Neutrophil (primary cell): Measurements from ENCODE around the gene SPN.
A peak's percentile ranks its signal among the peaks of the same experiment; 100 is the strongest.

ENCODE experiments used
- H3K27ac ChIP-seq: fragments of 200-600 bp; sonication (generic); 2 replicates; pipeline ENCODE4 v1.5.1; 2016; ENCODE audit warnings: mild to moderate bottlenecking, moderate library complexity
- H3K27me3 ChIP-seq: fragments of 200-600 bp; sonication (generic); 2 replicates; pipeline ENCODE4 v1.6.0; 2016; ENCODE audit warnings: mild to moderate bottlenecking
- H3K36me3 ChIP-seq: fragments of 200-600 bp; sonication (generic); 2 replicates; pipeline ENCODE4 v1.5.1; 2017
- H3K4me1 ChIP-seq, 2 experiments: fragments of 200-600 bp in 1 of 2; sonication (generic) in 1 of 2; 1 replicate in 1 of 2; 2 replicates in 1 of 2; pipeline versions ENCODE4 v1.5.1 to v1.6.1; 2013 to 2016; ENCODE audit warnings: low read depth in 1 of 2, low read length in 1 of 2, mild to moderate bottlenecking in 1 of 2, moderate library complexity in 1 of 2; ENCODE audit not compliant: control insufficient read depth in 1 of 2, insufficient read depth in 1 of 2
- H3K4me3 ChIP-seq, 2 experiments: fragments of 200-600 bp in 1 of 2; sonication (generic) in 1 of 2; 1 replicate in 1 of 2; 2 replicates in 1 of 2; pipeline ENCODE4 v1.5.1; 2013 to 2016; ENCODE audit warnings: low read depth in 1 of 2, low read length in 1 of 2, mild to moderate bottlenecking in 1 of 2, moderate library complexity in 1 of 2
- H3K9me3 ChIP-seq: fragments of 200-600 bp; sonication (generic); 2 replicates; pipeline ENCODE4 v1.5.1; 2016
- CTCF ChIP-seq: fragments of 200-600 bp; sonication (generic); IDR thresholded peaks from 2 replicates; pipeline ENCODE4 v1.5.1; 2016; ENCODE audit warnings: antibody characterized with exemption

The SPN gene

GRCh38 chr16:29678691-29679267 lies 15.7 kb downstream of the SPN start, which contains the start of gene QPRT:
TSS of gene QPRT (plus strand) at chr16:29679180. CDS start at chr16:29679198, 18 bp downstream.
- no peaks in the 10 kb centered on the region for H3K36me3 ChIP-seq
- no peak for TF ChIP-seq CTCF
- H3K9me3 ChIP-seq = no peaks in the 10 kb centered on the region
- no peak within 1 kb of the TSS for H3K4me3 ChIP-seq
- H3K27ac ChIP-seq = no peak within 1 kb of the TSS
- peaks cover 17 to 28% of the 10 kb centered on the region in 2 experiments for H3K4me1 ChIP-seq
- H3K27me3 ChIP-seq = no peaks in the 10 kb centered on the region

GRCh38 chr16:29680180-29680598 lies 17.1 kb downstream of the SPN start:
- TF ChIP-seq CTCF = no peak
- Histone ChIP-seq H3K36me3 (no peaks in the 10 kb centered on the region), H3K9me3 (no peaks in the 10 kb centered on the region), H3K4me1 (peaks cover 11 to 28% of the 10 kb centered on the region in 2 experiments), H3K27me3 (no peaks in the 10 kb centered on the region), H3K4me3 (no peak overlapping the region), H3K27ac (no peak overlapping the region)

GRCh38 chr16:29683543-29684090 lies 20.6 kb downstream of the SPN start:
- Histone ChIP-seq H3K27me3 (no peaks in the 10 kb centered on the region), H3K27ac (no peak overlapping the region), H3K4me3 (no peak overlapping the region), H3K4me1 (peaks cover 8 to 15% of the 10 kb centered on the region in 2 experiments), H3K9me3 (no peaks in the 10 kb centered on the region), H3K36me3 (no peaks in the 10 kb centered on the region)
- TF ChIP-seq CTCF = no peak

GRCh38 chr16:29684679-29685078 lies 21.6 kb downstream of the SPN start:
- H3K27ac ChIP-seq = no peak overlapping the region
- H3K9me3 ChIP-seq = no peaks in the 10 kb centered on the region
- TF ChIP-seq CTCF = no peak
- H3K4me1 ChIP-seq = peaks cover 8 to 9% of the 10 kb centered on the region in 2 experiments
- H3K36me3 ChIP-seq = no peaks in the 10 kb centered on the region
- H3K27me3 ChIP-seq = no peaks in the 10 kb centered on the region
- no peak overlapping the region for H3K4me3 ChIP-seq

GRCh38 chr16:29686740-29687332 lies 23.8 kb downstream of the SPN start:
- Histone ChIP-seq H3K27ac (peak overlapping the region; percentile 20), H3K4me3 (no peak overlapping the region), H3K9me3 (no peaks in the 10 kb centered on the region), H3K36me3 (no peaks in the 10 kb centered on the region), H3K27me3 (no peaks in the 10 kb centered on the region), H3K4me1 (peaks cover 11% of the 10 kb centered on the region in 2 experiments)
- no peak for TF ChIP-seq CTCF
